Non-pigmented ciliary epithelial cell (primary cell): ENCODE measurements around the gene FGFR2.
"Not testable (repeated sequence)": the region's sequence is repeated elsewhere in the genome, so short reads cannot be mapped to it uniquely, and the experiment has no call there.

Experiments used
- DNase-seq: peaks from one replicate; pipeline ENCODE4 v3.0.0-alpha.2; 2010; ENCODE audit warnings: low read depth

The FGFR2 gene

GRCh38 chr10:121524157-121524817 is 74.0 kb downstream of the FGFR2 start:
- DNase-seq = no peak

DNA sequence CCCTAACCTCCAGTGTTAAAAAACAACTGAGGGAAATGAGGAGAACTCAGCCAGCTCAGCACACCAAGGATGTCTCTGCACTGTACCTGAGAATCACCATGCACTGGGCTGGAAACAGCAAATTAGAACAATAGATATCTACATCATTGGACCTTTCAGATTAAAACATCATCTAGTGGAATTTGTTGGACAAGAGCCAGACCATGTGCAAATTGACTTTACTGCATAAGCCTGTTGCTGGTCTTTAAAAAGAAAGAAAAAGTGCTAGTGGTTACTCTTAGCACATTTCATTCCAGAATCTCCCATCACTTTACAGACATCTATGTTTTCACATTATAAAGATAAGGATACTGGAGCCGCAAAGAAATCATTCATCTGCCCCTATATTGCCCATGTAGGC is 75.4 kb downstream of the FGFR2 start:
- DNase-seq = no peak

GRCh38 chr10:121521794-121522556 is 76.3 kb downstream of the FGFR2 start:
- DNase-seq = no peak

GRCh38 chr10:121520526-121520925 is 77.7 kb downstream of the FGFR2 start:
- not testable (repeated sequence) for DNase-seq

GRCh38 chr10:121519901-121520493 is 78.2 kb downstream of the FGFR2 start:
- no peak for DNase-seq

DNA sequence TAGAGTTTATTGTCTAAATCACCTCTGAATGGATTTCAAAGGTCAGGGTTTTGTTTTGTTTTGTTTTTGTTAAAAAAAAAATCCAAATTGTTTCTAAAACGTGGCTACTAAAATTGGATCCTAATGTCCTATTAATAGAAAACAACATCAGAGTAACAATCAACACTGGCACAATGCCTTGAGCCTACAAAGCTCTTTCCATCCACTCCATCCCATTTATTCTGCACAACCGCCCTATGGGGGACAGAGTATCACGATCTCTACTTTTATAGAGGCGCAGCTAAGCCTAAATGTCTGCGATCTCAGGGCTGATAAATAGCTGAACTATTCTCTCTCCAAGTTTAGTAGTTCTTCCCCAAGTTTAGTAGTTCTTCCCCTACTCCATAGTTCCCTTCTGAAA is 78.8 kb downstream of the FGFR2 start:
- DNase-seq = no peak

DNA sequence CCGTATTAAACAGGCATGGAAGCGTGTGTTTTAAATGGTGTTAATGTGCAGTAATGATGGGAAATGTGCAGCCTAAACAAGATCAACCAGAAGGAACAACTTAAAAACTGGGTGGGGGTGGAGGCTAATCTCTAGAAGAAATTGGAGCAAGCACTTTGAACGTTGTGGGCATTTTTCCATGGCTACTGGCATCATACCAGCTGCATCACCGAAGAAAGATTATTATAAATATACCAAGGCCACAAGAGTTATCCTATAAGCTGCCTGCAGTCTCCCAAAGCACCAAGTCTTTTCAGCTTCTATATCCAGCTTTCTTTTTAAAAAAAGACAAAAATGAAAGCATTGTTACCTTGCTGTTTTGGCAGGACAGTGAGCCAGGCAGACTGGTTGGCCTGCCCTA is 79.9 kb downstream of the FGFR2 start:
- no peak for DNase-seq

DNA sequence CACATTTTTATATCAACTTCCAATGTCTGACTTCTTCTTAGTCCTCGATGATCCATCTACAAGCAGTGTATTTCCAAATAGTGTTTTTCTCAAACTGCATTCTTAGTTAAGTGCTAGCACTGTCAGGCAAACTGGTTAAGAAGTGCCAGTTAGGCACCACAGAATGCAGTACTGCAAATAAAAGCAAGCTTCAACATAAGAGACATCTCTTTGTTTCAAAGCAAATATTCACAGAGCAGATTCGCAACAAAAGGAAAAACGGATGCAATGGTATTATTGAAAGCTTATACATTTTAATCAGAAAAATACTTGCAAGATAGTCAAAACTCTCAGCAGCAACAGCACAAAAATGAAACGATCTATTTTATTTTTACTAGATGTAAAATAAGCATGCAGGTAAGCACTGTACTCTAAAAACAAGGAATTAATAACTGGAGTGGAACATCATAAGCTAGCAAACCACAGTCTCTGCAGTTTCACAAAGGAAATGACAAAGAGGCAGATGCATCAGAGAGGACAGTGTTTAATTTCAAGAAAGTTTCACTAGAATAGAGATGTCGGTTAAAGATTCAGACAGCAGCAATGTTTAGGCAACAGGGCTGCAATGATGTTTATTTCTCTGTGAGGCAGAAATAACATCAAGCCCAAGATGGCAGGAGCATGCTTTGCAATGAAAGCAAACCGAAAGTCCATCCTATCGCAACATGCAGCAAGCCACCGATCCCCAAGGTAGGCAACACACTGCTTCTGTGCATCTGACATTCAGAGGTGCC is 82.0 kb downstream of the FGFR2 start:
- no peak for DNase-seq

DNA sequence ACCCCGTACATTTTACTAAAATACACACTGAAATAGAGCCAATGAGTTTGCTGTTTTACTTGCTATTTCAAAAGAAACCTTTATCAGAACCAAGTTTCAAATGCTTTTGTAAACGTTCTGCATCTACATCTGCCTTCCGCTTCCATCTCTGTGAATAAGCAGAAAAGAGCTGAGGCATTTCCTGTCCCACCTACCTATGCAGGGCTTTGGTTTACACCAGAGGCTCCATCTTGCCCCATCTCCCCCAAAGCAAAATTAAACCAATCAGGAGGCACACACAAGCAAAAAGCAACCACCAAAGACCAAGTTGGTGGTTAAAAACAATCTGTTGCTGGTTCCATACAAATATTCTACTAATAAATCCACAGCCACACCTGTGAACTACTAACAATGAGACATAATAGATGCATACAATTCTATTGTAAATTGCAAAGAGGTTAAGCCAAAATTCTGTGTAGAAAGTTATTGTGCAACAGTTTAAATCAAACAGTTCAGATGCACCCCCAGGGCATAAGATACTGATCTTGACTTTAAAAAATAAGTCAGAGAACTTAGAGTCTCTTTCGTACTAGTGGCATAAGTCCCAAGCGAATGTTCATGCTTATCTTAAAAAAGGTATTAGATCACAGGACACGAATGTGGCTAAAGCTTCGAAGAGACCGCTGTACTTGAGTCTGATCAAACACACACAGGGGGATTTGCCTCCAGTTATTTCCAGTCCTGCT is 83.9 kb downstream of the FGFR2 start:
- DNase-seq = no peak

- no peak for DNase-seq
Observed at GRCh38 chr10:121511943-121512342, 86.3 kb downstream of the FGFR2 start.

DNA sequence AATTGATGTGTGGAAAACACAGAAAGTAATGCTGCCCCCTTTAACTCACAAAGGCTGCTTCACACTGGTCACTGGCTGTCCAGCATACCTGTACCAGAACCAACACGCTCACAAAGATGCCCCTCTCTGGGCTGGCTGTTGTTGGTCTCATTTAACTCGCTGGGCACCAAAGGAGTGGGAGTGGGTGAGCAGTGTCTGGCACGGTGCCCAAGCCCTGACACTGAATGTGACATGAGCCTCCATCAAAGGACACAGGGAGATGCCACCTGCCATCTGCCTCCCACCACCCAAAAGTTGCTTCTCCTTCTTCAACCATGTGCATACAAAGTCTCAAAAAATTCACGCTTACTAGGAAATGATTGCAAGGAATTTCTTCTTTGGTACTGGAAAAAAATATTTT is 86.8 kb downstream of the FGFR2 start:
- no peak for DNase-seq

DNA sequence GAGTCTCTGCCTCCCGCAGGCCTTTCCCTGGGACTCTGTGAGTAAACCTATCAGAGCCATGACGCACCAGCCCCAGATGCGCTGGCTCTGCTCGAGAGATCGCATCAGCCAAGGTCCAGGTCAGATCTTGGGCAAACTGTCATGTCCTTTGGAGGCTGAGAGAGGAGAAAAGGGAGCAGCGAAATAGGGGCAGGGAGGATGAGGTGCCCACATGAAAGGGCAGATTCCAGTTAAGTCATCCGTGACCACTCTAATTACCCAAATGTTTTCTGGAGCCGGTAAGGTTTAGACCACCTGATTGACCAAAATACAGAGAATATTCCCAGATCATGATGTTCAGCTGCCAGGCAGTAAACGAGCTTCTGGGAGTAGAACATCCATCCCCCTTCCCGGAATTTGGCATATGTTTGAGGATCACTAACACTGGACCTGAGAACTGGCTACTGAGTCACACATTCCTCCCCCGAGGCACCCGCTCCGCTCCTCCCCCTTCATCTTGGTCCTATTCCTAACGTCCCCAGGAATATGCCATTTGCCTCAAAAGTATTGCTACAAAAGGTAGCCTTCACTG is 88.0 kb downstream of the FGFR2 start:
- DNase-seq = no peak

GRCh38 chr10:121509796-121510195 is 88.4 kb downstream of the FGFR2 start:
- no peak for DNase-seq

- DNase-seq = no peak
Observed at GRCh38 chr10:121509112-121509511, 89.1 kb downstream of the FGFR2 start.

DNA sequence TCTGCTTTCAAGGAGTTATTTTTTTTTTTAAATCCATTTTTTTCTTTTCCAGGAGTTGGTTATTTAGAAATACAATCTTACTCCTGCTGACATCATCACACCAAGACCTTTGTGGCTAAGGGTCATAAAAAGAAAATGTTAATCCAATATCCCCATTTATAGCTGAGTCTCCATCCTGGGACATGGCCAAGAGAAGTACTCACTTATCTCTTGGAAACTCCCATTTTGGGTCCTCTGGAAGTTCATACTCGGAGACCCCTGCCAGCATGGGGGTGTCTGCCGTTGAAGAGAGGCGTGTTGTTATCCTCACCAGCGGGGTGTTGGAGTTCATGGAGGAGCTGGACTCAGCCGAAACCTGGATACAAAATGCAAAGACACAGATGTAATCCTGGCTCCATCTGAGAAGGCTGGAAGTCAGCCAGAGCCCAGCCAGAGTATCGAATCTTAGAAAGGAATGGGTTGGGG is 94.6 kb downstream of the FGFR2 start:
- no peak for DNase-seq

GRCh38 chr10:121501796-121502195 is 96.4 kb downstream of the FGFR2 start:
- DNase-seq = no peak

- no peak for DNase-seq
Observed at GRCh38 chr10:121500701-121501332, 97.4 kb downstream of the FGFR2 start.

DNA sequence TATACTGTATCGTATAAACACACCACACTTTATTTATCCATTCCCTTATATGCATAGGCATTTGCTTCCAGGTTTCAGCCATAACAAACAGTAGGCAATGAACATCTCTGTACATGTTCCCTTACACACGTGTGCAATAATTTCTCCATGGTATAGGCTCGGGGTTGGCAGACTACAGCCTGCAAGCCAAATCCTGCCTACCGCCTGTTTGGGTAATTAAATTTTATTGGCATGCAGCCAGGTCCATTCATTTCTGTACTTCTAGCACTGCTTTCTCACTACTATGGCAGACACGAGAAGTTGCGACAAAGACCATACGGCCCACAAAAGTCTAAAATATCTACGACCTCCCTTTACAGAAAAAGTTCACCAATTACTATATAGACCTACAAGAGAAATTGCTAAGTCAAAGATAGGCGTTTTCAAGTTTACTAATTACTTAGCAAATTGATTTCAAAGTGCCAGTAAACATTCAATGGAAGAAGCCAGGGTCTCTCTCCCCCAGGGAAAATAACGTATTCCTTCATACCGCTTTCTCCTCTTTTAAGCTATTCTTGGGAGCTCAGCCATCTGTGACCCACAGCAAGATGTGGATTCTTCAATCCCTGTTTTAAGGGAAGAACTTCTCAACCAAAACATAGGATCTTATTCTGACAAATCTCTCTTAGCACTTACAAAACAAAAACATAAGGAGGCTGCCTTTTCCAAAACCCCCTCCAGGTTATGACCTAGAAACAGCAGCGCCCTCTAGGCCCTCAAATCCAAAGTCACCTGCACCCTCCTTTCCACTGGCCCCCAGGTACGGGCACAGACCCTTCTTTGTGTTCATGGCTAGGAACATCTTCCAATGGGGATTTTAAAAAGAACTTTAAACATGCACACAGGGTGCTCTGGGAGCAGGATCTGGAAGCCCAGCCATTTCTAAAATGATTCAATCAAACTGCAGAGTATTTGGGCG is 100.5 kb downstream of the FGFR2 start:
- no peak for DNase-seq

DNA sequence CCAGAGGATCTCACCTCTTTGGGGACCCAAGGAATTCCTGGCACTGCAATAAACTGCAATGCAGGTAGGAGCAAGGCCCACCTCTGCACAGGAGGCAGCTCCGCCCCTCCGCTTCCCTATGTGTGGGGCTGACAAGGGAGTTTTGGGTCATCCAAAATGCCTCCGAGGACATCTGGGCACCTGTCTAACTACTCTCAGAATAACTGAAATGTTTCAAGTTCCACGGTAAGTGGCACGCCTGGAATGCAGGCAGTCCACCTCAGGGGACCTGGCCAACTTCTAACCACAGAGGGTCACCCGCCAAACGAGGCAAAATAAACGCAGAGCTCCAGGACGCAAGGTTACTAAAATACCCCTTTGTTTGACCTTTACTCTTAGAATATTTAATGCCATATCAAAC is 102.5 kb downstream of the FGFR2 start:
- DNase-seq = no peak

DNA sequence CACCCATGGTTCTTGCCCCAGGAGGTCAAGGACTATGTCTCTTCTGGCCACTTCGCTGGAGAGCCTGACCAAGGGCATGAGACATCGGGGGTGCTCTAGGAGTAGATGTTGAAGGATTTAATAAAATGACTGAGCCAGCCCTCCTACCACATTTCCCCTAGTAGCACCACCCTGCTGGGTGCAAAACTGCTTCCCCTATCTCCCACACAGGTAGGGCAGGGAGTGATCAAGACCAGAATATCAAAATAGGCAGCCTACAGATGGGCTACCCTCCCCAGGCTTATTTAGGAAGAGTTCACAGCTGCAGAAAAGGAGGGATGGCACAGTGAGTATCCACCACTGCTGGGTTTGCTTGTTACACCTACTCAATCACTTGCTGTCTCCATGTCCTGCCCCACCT is 103.9 kb downstream of the FGFR2 start:
- DNase-seq = no peak
